ENCODE measurements around the gene FAM47C.
"Not testable (repeated sequence)": the region's sequence is repeated elsewhere in the genome, so short reads cannot be mapped to it uniquely, and the experiment has no call there.

FAM47C gene

DNA sequence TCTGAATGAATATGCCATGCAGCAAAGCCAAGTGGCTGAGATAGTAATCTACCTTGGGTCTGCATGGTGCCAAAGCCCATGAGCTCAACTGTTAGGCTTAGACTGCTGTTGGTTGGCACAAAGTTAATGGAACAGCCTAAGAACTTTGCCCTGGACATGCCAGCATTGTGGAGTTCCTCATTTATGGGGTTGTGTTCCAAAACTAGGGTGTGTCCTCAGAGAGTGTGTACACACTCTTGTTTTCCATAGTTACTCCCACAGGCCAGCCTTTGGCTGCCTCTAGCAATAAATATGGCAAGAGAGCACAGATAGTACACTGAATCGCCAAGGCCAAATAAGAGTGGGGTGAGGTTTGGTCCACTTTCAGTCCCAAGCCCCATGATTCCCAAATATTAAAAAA is 30.6 kb downstream of the FAM47C start:
- H3K36me3 Mint-ChIP-seq (ENCODE audit: low read depth); H3K27ac Mint-ChIP-seq; DNase-seq; H3K4me3 Mint-ChIP-seq; H3K4me1 Mint-ChIP-seq; H3K27me3 Mint-ChIP-seq (ENCODE audit: low read depth, poor library complexity): not testable (repeated sequence)
- peaks cover 16% of the 10 kb centered on the region for H3K9me3 Mint-ChIP-seq

DNA sequence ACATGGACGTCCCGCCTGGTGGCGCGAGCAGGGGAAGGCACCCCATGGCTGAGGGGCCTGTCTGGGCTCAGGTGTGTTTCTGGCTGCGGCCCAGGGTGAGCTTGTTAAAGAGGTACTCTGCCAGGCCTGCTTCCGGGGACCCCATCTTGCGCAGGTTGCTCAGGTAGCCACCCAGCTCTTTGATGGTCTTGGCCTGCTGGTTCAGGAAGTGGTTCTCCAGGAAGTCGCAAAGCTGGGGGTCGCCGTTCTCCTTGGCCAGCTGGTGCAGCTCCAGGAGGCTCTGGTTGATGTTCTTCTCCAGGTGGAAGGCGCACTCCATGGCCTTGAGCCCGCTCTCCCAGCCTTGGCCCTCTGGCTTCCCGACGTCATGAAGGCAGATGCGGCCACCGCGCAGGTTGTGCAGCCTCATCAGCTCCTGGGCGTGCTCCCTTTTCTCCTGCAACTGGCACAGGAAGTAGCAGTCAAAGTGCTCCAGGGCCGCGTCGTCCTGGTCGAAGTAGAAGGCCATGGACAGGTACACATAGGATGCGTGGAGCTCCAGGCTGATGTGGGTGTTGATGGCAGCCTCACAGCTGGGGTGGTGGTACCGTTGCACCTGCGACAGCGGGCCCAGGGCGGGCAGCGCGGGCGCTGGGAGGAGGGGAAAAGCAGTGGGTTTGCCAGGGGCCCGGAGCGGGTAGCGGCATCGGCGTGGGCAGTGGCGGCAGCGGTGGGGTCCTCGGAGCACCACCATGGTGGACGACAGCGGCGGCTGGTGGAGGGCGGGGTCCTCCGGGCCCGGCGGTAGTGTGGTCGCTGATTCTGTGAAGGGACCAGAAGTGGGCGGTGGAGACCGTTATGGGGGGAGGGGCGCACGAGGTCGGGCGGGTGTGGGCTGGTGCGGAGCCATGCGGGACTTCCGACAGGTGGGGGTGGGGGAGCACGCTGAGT is 35.1 kb downstream of the FAM47C start:
- H3K27ac Mint-ChIP-seq; H3K36me3 Mint-ChIP-seq (ENCODE audit: low read depth); H3K27me3 Mint-ChIP-seq (ENCODE audit: low read depth, poor library complexity); DNase-seq; H3K4me3 Mint-ChIP-seq; H3K4me1 Mint-ChIP-seq: not testable (repeated sequence)
- peaks cover 38% of the 10 kb centered on the region for H3K9me3 Mint-ChIP-seq

DNA sequence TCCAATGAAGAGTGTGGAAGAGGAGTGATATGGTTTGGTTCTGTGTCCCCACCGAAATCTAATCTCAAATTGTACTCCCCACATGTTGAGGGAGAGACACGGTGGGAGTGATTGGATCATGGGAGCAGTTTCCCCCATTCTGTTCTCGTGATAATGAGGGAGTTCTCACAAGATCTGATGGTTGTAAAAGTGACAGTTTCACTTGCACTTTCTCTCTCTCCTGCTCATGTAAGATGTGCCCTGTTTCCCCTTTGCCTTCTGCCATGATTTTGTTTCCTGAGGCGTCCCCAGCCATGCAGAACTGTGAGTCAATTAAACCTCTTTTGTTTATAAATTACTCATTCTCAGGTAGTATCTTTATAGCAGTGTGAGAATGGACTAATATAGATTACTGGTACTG is 39.6 kb downstream of the FAM47C start:
- no peak overlapping the region for H3K27ac Mint-ChIP-seq
- no peak overlapping the region for H3K4me3 Mint-ChIP-seq
- no peak for DNase-seq
- TF ChIP-seq, protein P1, sequence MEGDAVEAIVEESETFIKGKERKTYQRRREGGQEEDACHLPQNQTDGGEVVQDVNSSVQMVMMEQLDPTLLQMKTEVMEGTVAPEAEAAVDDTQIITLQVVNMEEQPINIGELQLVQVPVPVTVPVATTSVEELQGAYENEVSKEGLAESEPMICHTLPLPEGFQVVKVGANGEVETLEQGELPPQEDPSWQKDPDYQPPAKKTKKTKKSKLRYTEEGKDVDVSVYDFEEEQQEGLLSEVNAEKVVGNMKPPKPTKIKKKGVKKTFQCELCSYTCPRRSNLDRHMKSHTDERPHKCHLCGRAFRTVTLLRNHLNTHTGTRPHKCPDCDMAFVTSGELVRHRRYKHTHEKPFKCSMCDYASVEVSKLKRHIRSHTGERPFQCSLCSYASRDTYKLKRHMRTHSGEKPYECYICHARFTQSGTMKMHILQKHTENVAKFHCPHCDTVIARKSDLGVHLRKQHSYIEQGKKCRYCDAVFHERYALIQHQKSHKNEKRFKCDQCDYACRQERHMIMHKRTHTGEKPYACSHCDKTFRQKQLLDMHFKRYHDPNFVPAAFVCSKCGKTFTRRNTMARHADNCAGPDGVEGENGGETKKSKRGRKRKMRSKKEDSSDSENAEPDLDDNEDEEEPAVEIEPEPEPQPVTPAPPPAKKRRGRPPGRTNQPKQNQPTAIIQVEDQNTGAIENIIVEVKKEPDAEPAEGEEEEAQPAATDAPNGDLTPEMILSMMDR (IDR thresholded peaks at IDR 0.05), result no peak
- H3K9me3 Mint-ChIP-seq, result peaks cover 42% of the 10 kb centered on the region
- H3K4me1 Mint-ChIP-seq, result no peaks in the 10 kb centered on the region
- H3K36me3 Mint-ChIP-seq (ENCODE audit: low read depth), result no peaks in the 10 kb centered on the region
- H3K27me3 Mint-ChIP-seq (ENCODE audit: low read depth, poor library complexity), result no peaks in the 10 kb centered on the region

DNA sequence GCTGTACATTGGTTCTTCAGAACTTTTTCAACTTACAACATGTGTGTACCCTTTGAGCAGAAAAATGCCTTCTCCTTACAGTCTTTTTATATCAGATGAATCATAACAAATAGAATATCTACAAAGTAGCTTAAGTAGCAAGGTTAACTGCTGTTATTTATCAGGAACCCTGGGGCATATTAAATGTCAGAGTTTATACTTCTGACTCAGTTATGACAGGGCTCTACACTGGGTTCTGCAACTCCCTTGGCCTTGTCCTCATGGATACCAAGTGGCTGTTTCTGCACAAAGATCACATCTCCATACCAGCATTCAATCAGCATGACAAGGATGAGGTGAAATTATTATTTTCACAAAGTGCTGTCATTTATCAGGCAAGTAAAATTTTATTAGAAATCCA is 49.4 kb downstream of the FAM47C start:
- H3K36me3 Mint-ChIP-seq (ENCODE audit: low read depth); H3K4me3 Mint-ChIP-seq; H3K27me3 Mint-ChIP-seq (ENCODE audit: low read depth, poor library complexity); DNase-seq; H3K4me1 Mint-ChIP-seq; H3K27ac Mint-ChIP-seq: not testable (repeated sequence)
- H3K9me3 Mint-ChIP-seq, result peaks cover 11% of the 10 kb centered on the region

DNA sequence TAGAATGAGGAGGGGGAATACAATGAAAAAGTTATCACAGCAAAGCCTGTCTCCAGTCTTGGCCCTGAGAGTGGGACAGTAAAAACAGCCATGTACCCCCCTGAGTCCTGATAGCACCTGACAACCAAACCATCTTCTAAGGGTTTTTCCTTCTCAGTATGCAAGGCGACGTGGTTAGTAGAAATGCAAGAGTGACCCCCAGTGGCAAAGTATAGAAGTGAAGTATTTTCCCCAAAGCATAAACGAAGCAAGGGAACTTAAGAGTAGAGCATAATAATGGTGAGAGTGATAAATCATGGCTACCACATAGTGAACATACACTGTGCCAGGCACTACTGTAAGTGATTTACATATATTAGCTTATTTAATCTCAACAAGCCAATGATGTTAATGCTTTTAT is 52.8 kb downstream of the FAM47C start:
- Mint-ChIP-seq H3K9me3 (no peaks in the 10 kb centered on the region), H3K36me3 (ENCODE audit: low read depth) (no peaks in the 10 kb centered on the region), H3K27ac (no peak overlapping the region), H3K4me3 (no peak overlapping the region), H3K27me3 (ENCODE audit: low read depth, poor library complexity) (no peaks in the 10 kb centered on the region), H3K4me1 (no peaks in the 10 kb centered on the region)
- TF ChIP-seq, protein P1 (IDR thresholded peaks at IDR 0.05), result peak; percentile 54
- DNase-seq, result peak; percentile 15
